HG02571 (cell line): ENCODE results near the gene PTPN14.
"Not testable (repeated sequence)": the region's sequence is repeated elsewhere in the genome, so short reads cannot be mapped to it uniquely, and the experiment has no call there.

Source experiments
- ATAC-seq: cut with Tn5 transposase; IDR thresholded peaks from one replicate; pipeline ENCODE4 v1.9.1; 2021; ENCODE audit warnings: mild to moderate bottlenecking, moderate library complexity; ENCODE audit not compliant: unreplicated experiment

The PTPN14 gene

GRCh38 chr1:214481983-214482634 is 69.3 kb downstream of the PTPN14 start:
- ATAC-seq, result not testable (repeated sequence)

DNA sequence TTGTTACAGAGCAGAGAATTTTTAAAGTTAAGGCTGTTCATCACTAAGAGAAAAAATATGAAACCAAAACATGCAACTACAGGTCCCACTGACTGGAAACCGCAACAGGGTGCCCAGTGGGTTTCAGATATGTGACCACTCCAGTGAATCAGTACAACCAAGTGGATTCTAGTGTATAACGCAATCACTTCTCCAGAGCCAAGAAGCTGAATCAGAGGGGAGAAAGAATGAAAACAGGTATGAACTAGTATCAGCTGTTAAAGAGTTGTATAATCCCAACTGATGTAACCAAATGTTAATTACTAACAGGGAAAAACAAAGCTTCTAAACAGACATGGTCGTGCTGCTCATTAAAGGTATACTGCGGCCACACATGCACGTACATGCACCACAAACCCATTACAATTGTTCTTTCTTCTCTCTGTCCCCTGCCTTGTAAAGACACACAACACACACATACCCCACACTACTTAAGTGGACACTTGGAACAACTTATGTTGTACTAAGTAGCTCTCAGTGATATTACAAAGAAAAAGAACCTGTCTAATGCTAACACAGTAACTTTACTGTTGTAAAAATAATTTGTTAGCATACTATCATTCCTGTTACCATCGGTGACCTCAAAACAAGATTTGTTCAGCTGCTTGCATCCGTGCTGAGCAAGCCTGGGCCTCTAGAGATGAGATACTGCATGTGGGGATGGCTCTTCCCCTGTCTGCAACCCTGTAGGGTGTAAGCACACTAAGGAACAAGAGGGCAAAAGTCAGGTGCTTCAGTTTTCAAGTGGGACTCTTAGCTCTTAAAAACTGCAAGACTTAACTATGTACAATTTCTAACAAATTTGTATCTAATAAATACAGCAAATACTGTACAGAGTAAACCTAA is 74.2 kb downstream of the PTPN14 start:
- ATAC-seq, result no peak

DNA sequence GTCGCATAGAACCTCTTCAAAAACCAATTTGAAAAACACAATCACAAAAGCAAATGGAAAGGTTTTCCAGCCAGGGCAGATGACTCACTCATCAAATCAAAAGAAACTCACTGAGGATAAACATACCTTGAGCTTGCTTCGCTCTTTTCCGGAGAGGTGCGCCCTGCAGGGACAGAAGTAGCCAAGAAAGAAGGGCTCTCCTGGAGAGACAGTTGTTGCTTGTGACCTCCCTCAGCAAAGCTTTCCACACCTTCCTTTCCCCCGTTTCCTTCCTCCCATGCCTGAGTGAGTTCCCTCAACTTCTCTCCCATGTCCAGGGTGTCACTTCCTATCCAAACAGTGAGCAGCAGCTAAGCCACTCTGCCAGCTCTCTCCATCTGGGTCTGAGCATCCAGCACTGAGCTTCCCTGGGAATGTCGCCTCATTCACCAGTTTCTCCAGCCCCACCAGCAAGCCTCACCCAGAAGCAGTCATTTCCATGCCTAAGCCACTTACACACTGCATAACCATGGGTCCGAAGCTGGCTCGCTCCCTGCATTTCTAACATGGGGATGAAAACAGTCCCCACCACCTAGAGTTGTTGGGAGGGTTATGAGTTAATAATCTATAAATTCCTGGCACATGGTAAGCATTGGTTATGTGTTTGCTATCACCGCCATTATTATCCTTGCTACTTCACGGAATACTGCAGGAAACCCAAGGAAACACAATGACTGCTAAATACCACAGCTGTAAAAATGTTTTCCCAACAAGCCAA is 75.0 kb downstream of the PTPN14 start:
- ATAC-seq, result no peak

DNA sequence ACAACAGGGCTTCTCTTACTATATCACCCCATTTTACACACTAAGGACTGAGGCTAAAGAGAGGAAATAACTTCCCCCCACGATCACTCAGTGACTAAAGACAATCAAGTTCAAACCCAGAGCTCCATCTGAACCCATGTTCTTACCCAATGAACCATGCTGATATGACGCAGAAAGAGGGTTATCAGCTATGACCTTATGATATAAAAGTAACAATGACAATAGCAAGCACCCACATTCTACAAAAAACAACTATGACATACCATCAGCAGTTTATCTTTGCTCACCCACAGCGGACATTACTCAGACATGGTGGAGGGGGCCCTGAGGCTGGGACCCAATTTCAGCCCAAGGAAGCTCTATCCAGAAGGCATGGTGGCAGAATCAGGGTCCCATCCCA is 75.7 kb downstream of the PTPN14 start:
- ATAC-seq, result no peak

DNA sequence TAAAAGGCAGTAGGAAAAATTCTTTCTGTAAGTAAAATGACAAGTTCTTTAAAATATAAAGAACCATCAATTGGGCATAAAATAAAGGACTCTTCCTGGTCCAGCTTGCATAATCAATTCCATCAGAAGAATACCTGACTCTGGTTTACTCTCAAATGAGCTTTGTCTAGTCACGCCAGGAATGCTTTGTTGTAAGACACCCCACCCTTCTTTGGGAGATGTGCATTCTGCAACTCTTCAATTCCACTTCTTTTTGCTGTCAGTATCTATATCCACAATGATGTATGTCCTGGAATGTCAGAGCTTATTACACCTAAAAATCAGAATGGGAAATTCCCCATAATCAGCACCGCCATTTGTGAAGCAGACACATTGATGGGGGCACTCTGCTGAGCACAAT is 76.1 kb downstream of the PTPN14 start:
- no peak for ATAC-seq

DNA sequence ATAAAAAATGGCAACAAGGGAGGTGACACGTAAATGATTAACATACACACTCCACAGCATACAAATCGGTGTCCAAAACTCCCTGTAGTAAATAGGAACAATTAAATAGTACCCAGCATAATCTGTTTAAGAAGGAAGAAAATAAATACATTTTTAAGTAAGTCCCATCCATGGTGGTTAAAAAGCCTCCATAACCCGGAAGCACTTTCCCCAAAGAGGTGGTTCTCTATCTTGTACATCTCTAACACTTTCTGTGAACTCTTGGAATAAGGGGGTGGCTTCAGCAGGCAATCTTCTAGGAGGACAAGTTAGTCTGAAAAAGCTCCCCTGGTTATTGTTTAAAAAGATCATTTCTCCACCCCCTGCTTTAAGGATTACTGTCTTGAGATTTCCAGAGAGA is 76.9 kb downstream of the PTPN14 start:
- ATAC-seq, result no peak

- no peak for ATAC-seq
These were observed 77.5 kb downstream of the PTPN14 start for GRCh38 chr1:214473862-214474261.

- no peak for ATAC-seq
These were observed 78.0 kb downstream of the PTPN14 start for GRCh38 chr1:214473387-214473786.

DNA sequence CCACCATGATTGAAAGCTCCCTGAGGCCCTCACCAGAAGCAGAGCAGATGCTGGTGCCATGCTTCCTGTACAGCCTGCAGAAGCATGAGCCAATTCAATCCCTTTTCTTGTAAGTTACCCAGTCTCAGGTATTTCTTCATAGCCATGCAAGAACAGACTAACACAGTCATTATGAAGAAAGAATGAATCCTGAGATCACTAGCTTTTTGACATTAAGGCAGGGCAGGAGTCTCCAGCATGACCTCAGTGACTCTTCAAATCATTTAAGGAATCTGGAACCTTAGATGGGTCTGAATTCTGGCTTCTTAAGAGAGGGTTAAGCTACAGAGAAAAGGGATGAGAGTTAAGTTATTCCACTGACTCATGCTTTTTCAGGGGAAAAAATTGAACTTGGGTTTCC is 79.0 kb downstream of the PTPN14 start:
- no peak for ATAC-seq

- no peak for ATAC-seq
These were observed 79.9 kb downstream of the PTPN14 start for GRCh38 chr1:214471458-214471857.

GRCh38 chr1:214470132-214470531 is 81.3 kb downstream of the PTPN14 start:
- ATAC-seq, result no peak

DNA sequence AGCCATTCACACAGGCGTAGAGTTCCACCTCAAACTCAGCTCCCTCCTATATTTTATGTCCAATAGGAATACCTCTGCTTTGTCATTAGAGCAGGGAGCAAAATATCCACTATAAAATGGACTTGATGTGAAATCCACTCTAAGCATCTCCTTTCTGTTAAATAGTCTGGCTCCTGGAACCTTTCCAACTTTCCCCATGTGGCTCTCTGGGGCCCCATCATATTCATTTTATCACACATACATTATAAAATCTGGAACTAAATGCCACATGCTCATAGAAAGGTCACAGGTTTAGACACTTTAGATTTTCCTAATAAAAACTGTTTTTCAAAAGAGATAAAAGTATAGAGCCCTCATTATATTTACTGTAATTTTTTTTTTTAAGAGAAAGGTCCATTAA is 82.1 kb downstream of the PTPN14 start:
- ATAC-seq, result no peak

DNA sequence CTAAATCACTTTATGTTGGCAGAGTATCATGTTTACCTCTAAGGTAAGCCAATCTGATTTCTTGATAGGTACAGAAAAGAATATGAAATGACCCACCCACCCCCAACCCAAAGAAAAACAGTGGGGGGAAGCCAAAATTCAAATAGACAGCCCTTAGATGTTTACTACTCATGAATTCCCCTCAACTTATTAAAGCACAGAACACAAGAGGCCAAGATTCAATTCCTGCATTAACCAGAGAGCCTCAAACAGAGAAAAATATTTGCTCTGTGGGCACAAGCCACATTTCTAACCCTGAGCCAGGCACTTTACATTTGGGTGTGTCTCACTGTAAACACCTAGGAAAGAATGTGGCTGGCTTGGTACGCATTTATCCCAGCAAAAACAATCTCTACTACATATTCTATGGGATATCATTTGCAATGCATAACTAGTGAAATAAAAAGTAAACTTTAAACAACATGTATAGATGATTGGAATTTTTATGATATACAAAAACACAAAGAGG is 84.3 kb downstream of the PTPN14 start:
- no peak for ATAC-seq

- no peak for ATAC-seq
These were observed 84.9 kb downstream of the PTPN14 start for GRCh38 chr1:214466403-214467077.

DNA sequence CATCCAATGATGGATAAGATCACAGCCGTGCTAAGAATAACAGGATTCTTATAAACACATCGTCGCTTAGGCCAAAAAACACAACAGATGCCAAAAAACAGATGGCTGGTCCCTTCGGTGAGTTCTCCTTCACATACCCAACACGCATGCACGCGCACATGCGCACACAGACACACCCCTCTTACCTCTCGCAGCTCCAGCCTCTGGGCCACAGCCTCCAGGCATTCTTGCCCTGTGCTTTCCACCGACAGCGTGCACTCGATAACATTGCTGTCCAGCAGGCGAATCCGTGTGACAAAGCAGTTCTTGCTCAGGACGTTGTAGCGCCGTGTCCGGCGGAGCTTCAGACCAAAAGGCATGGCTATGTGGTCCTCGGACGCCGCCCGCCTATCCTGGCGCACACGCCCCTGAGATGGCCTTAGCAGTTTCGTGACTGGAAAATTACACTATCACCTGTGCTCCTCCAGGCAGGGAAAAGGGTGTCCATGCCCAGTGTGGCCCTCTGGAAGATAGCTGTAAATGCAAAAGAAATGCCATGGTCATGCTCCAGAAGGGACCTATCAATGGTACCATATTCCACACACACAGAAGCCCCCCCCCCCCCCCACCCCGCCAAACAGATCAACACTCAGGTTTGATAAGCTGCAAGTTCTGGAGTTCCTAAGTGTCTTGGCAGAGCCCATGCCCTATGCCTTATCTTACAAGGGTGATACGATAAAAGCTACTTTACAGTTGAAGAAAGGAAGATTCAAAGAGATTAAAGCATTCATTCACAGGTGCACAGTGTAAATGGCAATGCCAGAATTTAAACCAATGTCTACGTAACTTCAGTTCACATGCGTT is 86.7 kb downstream of the PTPN14 start:
- no peak for ATAC-seq

DNA sequence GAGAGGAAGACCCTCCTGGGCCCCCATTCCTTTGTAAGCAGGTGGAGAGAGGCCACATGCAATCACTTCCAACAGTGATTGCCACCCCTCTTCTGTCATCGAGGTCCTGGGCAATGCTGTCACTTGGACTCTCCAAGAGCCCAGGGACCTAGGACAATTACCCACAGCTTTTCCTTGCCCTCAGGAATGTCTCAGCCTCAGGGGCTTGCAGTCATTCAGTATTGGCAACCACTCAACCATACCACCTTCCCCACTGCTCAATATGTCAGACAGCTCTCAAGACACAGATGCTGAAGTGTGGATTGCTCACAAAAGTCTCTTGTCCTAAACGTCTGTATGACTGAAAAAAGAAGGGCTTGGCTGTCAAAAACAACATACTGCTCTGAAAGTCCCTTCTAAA is 87.8 kb downstream of the PTPN14 start:
- no peak for ATAC-seq

- no peak for ATAC-seq
These were observed 88.5 kb downstream of the PTPN14 start for GRCh38 chr1:214462882-214463281.

DNA sequence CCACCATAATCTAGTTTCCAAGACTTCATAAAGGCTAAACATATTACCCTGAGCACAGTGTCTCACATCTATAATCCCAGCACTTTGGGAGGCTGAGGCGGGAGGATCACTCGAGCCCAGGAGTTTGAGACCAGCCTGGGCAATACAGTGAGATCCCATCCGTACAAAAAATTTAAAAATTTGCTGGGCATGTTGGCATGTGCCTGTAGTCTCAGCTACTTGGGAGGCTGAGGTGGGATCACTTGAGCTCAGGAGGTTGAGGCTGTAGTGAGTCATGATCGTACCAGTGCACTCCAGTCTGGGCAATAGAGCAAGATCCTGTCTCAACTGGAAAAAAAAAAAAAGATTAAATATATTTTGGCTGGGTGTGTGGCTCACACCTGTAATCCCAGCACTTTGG is 90.1 kb downstream of the PTPN14 start:
- no peak for ATAC-seq

- ATAC-seq, result no peak
These were observed 91.0 kb downstream of the PTPN14 start for GRCh38 chr1:214460304-214460916.

GRCh38 chr1:214459895-214460294 is 91.5 kb downstream of the PTPN14 start:
- ATAC-seq, result no peak
